PC-3 (cell line): Measurements from ENCODE around the gene GIPC3.

Source experiments
- CTCF ChIP-seq: fragments of 300-600 bp; sonication (generic); conservative IDR thresholded peaks from 2 replicates; pipeline ENCODE4 v1.5.1; 2017; ENCODE audit warnings: antibody characterized with exemption, low read depth, mild to moderate bottlenecking, low read length
- EZH2 ChIP-seq: fragments of 300-600 bp; sonication (generic); IDR thresholded peaks from one replicate; pipeline ENCODE4 v1.6.1; 2017; ENCODE audit warnings: antibody characterized with exemption, mild to moderate bottlenecking, low read length; ENCODE audit not compliant: unreplicated experiment

GRCh38 chr19:3621689-3622088 lies 36.4 kb downstream of the GIPC3 start:
- TF ChIP-seq EZH2 (no peak), CTCF (no peak)
